ENCODE results near the gene AMBP.

- TF ChIP-seq, protein P1, sequence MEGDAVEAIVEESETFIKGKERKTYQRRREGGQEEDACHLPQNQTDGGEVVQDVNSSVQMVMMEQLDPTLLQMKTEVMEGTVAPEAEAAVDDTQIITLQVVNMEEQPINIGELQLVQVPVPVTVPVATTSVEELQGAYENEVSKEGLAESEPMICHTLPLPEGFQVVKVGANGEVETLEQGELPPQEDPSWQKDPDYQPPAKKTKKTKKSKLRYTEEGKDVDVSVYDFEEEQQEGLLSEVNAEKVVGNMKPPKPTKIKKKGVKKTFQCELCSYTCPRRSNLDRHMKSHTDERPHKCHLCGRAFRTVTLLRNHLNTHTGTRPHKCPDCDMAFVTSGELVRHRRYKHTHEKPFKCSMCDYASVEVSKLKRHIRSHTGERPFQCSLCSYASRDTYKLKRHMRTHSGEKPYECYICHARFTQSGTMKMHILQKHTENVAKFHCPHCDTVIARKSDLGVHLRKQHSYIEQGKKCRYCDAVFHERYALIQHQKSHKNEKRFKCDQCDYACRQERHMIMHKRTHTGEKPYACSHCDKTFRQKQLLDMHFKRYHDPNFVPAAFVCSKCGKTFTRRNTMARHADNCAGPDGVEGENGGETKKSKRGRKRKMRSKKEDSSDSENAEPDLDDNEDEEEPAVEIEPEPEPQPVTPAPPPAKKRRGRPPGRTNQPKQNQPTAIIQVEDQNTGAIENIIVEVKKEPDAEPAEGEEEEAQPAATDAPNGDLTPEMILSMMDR (IDR thresholded peaks at IDR 0.05; ENCODE audit: borderline replicate concordance, extremely low read depth, low read length, poor library complexity, severe bottlenecking), result no peak
- TF ChIP-seq EZH2 (IDR thresholded peaks at IDR 0.05; ENCODE audit: borderline replicate concordance, low read depth, low read length, severe bottlenecking), result no peak
Observed at GRCh38 chr9:114050226-114050568, 27.9 kb downstream of the AMBP start.

Data from DND-41 (cell line).